ENCODE data around the gene MED13L. TPM values are rescaled to one million over a fixed set of nuclear protein-coding genes. Genes with fewer than 3 reads are reported as not detected.

MED13L gene
- total RNA-seq, 4 donors from 2014 or later = 153 to 251 (median 194) TPM

DNA sequence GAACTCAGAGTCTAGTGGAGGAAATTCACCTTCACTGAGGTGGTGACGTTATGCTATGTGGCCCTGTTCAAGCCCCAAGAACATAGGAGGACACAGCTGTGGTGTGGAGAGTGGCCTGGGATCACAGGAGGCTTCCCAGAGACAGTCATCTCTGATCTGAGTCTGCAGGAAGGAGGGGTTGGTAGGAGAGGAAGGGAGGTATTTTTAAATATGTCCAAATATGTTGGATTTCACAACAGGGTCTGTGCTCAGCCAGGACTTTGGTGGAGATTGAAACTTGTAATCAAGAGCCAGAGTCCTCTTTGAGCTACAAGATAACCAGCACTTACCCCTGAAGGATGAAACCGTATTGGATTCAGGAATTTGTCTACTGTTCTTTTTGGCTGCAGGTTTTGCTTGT lies 26.4 kb upstream of the MED13L start:
- ATAC-seq (ENCODE audit: low FRiP score) = peak; percentile 81
- TF ChIP-seq, protein P1, sequence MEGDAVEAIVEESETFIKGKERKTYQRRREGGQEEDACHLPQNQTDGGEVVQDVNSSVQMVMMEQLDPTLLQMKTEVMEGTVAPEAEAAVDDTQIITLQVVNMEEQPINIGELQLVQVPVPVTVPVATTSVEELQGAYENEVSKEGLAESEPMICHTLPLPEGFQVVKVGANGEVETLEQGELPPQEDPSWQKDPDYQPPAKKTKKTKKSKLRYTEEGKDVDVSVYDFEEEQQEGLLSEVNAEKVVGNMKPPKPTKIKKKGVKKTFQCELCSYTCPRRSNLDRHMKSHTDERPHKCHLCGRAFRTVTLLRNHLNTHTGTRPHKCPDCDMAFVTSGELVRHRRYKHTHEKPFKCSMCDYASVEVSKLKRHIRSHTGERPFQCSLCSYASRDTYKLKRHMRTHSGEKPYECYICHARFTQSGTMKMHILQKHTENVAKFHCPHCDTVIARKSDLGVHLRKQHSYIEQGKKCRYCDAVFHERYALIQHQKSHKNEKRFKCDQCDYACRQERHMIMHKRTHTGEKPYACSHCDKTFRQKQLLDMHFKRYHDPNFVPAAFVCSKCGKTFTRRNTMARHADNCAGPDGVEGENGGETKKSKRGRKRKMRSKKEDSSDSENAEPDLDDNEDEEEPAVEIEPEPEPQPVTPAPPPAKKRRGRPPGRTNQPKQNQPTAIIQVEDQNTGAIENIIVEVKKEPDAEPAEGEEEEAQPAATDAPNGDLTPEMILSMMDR (IDR thresholded peaks at IDR 0.05) = no peak
- no peak for DNase-seq (ENCODE audit: low spot score)

DNA sequence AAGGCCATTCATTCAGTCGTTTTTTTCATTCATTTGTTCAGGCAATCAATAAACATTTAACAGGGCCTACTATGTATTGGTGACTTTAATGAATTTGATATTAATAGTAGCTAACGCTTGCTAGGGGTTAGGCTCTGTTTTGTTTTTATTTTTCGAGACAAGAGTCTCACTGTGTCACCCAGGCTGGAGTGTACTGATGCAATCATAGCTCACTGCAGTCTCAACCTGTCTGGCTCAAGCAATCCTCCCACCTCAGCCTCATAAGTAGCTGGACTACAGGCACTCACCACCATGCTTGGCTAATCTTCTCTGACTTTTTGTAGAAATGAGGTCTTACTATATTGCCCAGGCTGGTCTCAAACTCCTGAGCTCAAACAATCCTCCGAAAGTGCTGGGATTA lies 25.6 kb upstream of the MED13L start:
- no peak for ATAC-seq (ENCODE audit: low FRiP score)
- no peak for DNase-seq (ENCODE audit: low spot score)
- TF ChIP-seq, protein P1 (IDR thresholded peaks at IDR 0.05) = no peak

DNA sequence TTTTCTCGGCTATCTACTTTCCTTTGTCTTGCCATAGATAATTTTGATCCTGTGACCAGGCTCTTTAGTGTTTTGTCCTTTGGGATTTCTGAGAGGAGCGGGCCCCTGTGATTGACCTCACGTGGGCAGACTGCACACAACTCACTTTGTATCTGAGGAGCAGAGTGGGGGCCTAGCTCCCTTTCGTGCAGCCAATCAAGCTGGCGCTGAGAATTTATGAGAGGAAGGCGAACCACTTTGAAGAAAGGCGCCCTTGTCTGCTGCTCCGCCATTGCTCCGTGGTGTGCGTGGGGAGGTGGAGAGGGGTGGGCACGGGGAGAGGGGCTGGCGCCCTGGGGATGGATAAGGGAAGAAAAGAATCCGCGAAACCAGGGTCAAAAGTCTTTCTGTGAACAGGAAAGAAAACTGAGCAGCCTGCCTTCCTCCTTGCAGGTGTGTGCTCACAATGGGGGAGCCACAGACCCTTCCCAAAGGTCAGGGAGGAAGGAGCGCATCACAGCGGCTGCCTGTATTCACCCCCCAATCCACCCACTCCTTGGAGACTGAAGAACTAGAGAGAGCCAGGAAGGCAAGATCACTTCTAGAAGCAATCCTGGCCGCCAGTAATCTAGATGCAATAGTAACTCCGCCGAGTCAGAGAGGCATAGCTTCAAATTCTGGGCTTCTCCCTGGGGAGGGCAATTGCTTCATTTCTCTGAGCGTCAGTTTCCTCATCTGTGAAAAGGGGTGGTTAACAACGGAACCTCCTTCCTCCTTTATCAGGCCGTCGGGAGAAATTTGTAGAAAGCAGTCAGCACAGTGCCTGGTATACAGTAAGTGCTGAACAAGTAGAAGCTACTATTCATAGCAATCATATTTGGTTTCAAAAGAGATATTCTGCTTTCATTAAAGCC lies 24.9 kb upstream of the MED13L start:
- TF ChIP-seq, protein P1 (IDR thresholded peaks at IDR 0.05) = no peak
- no peak for DNase-seq (ENCODE audit: low spot score)
- no peak for ATAC-seq (ENCODE audit: low FRiP score)

DNA sequence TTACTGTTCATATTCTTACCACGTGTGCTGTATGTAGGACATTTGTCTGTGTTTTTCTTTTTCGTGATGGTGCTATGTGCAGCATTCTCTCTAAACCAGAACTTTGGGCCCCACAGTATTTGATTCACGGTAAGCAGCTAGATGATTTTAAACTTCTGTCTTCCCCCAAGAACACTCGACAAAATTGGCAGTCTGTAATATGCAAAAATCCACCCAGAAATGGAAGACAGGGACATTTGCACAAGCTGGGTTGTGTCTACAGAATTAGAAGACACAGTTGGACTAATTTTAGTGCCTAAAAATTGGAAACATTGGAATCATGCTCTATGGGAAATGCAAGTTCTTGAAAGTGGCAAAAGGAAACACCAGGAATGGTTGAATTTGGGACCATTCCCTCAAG lies 24.1 kb upstream of the MED13L start:
- TF ChIP-seq, protein P1 (IDR thresholded peaks at IDR 0.05) = no peak
- ATAC-seq (ENCODE audit: low FRiP score) (no peak), DNase-seq (ENCODE audit: low spot score) (no peak)

DNA sequence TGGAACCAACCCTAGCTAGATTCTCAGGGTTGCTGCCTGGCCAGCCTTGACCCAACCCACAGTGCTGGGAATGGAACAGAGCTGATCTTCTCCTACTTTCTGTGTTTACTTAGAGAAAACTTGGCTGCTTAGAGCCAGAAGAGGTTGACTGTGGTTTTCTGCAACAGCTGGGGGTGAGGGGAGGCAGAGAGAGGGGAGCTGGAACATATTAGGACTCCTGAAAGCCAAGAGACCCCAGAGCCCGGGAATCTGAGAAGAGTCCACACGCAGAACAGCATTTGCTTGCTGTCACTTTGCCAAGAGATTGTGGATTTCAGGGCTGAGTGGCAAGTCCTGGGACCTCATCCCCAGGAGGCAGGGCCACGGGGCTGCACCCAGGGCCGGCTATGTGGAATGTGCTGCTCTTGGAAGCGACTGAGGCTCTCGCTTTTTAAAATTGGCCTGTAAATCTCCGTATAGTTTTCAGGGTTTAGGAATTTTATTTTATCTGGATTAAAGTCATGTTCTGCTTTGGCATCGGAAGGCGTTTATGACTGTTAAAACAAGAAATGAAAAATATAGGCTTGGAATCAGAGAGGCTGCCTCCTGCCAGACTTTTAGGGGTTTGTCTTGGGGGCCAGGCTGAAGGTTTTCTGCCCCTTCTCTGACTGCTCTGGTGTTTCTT lies 22.3 kb upstream of the MED13L start:
- no peak for DNase-seq (ENCODE audit: low spot score)
- TF ChIP-seq, protein P1 (IDR thresholded peaks at IDR 0.05) = no peak
- no peak for ATAC-seq (ENCODE audit: low FRiP score)

DNA sequence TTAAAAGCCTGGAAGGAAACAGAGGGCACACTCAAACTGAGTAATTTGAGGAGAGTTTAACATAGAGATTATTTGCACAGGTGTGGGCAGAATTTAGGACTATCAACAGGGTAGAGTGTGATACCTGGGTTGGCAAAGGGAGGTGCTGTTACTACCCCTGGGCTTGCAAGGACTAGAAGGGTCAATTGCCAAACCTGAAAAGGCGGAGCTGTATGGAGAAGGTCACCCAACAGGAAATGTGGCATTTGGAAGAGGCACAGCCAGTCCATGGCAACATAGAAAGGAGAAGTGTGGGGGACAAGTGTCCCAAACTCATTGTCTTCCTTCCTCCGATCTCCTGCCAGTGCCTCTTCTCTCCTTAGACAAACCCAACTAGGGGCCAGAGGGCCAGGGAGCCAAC lies 21.6 kb upstream of the MED13L start:
- ATAC-seq (ENCODE audit: low FRiP score) (no peak), DNase-seq (ENCODE audit: low spot score) (no peak)
- TF ChIP-seq, protein P1 (IDR thresholded peaks at IDR 0.05) = no peak

Data from omental fat pad (tissue), 4 donors.